GM12873 (cell line): ENCODE results near the gene DDR1.

Experiments used
- TF ChIP-seq, protein P1 (sequence below): IDR thresholded peaks from 2 replicates; pipeline ENCODE4 v1.5.1; 2012; ENCODE audit warnings: low read depth, mild to moderate bottlenecking, moderate library complexity, low read length, control low read depth; ENCODE audit not compliant: insufficient read depth; ENCODE audit errors: missing control alignments

DDR1 gene

DNA sequence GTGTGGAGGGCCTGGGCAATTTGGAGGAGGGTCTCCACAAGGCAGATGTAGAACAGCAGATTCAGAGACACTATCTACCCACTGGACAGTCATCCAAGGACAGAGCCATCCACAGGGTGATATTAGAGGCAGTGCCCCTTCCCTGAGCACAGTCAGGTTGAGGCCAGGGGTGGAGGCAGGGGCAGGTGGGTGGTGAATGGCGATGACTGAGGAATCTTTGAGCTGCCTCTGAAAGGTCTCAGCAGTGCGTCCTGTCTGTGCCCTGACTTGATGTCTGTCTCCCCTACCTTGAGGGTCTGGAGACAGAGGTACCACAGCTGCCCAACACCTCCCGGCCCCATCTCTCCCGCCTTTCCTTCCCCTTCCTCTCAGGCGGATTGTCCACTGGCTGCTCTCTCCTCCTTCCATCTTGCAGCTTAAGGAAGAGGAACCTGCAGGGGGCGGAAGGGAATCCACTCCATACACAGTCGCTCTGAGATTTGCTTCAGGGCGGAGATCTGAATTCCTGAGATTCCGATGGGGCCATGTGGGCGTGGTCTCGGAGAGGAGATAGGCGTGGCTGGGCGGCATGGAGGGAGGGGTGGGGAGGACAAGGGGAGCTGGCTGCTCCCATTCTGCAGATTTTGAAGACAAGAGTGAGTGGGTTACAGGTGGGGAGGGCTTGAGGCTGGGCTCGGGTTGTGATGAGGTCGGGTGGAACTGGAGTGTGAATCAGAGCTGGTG lies 58.2 kb downstream of the DDR1 start:
- TF ChIP-seq, protein P1, sequence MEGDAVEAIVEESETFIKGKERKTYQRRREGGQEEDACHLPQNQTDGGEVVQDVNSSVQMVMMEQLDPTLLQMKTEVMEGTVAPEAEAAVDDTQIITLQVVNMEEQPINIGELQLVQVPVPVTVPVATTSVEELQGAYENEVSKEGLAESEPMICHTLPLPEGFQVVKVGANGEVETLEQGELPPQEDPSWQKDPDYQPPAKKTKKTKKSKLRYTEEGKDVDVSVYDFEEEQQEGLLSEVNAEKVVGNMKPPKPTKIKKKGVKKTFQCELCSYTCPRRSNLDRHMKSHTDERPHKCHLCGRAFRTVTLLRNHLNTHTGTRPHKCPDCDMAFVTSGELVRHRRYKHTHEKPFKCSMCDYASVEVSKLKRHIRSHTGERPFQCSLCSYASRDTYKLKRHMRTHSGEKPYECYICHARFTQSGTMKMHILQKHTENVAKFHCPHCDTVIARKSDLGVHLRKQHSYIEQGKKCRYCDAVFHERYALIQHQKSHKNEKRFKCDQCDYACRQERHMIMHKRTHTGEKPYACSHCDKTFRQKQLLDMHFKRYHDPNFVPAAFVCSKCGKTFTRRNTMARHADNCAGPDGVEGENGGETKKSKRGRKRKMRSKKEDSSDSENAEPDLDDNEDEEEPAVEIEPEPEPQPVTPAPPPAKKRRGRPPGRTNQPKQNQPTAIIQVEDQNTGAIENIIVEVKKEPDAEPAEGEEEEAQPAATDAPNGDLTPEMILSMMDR = no peak

DNA sequence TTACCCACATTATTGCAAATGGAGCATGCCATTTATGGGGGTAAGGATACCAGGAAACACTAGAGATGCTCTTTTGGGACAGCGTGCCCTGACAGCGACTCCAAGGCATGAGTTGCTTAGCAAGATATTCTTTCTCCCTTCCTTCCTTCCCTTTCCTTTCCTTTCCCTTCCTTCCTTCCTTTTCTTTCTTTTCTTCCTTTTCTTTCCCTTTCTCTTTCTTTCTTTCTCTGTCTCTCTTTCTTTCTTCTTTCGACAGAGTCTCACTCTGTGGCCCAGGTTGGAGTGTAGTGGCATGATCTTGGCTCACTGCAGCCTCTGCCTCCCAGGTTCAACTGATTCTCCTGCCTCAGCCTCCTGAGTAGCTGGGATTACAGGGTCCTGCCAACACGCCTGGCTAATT lies 59.7 kb downstream of the DDR1 start:
- TF ChIP-seq, protein P1 = no peak

DNA sequence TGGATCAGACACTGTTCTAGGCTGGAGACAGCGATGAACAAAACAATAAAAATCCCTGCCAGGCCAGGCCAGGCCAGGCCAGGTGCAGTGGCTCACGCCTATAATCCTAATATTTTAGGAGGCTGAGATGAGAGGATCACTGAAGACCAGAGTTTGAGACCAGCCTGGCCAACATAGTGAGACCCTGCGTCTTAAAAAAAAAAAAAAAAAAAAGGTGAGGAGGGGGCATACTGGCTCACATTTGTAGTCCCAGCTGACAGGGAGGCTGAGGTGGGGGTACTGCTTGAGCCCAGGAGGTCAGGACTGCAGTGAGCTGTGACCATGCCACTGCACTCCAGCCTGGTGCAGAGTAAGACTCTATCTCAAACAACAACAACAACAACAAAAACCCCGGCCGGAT lies 61.0 kb downstream of the DDR1 start:
- TF ChIP-seq, protein P1 = no peak

DNA sequence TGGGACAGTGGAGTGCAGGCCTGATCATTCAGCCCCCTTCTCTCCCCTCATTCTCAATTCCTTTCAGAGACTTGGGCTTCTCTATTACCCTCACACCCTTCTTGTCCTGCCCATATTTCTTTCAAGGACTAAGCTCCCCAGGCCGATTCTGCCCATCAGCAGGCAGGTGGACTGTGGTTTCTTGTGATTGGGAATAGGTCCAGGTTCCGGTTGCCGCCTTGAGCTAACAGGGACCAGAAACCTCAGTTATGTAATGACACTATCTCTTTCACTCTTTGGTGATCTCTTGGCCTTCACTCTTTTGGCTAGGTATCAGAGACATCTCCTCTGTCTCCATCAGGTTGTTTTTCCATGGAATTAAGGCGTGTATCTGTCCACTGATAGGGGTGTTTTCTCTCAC lies 62.9 kb downstream of the DDR1 start:
- TF ChIP-seq, protein P1 = no peak

DNA sequence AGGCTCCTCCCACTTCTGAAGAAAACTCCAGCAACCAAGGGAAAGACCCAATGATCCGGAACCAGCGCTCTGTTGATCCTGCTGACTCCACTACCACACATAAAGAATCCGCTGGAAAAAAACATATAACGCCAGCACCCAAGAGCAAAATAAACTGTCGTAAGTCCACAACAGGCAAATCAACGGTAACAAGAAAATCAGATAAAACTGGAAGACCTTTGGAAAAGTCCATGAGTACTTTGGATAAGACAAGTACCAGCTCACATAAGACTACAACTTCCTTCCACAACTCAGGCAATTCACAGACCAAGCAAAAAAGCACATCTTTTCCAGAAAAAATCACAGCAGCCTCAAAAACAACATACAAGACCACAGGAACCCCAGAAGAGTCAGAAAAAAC lies 64.5 kb downstream of the DDR1 start:
- TF ChIP-seq, protein P1 = no peak
